ENCODE data around the gene GRIA4.
"Not testable (repeated sequence)": the region's sequence is repeated elsewhere in the genome, so short reads cannot be mapped to it uniquely, and the experiment has no call there.

GRIA4 gene

GRCh38 chr11:105935791-105936190 lies 325.9 kb downstream of the GRIA4 start:
- no peak for DNase-seq

DNA sequence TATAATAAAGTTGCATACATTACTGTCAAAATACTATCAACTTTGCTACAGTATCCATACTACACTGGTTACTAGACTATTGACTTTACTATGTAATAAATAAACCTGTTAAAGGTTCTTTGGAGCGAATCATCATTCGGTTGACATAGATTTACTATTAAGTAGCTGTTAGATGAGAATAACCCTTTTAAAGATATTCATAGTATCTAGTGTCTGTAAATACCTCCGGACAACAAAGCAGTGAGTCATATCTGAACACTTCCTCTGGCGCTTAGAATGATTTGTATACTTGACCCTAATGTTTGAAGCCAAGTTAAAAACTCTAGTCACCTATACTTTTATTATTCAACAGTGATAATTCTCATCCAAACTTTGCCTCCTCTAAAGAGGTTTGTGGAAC lies 327.5 kb downstream of the GRIA4 start:
- no peak for DNase-seq

GRCh38 chr11:105937738-105938137 lies 327.9 kb downstream of the GRIA4 start:
- DNase-seq, result no peak

DNA sequence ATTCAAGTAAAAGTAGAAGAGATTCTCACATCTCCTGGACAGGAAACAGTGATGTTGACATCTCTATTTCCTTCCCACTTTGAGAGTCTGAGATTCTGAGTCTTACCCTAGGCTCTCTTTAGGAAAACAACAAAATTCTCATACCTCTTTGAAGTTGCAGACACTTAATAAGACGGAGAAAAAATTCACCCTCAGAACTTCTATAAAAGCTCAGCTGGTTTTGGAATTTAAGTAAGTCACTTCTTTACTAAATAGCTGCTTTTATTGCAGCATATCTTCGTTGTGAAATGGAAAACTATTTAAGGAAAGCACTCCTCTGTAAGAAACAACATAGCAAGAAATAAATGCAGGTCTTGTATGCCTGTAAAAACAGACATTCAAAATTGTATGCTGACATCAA lies 333.0 kb downstream of the GRIA4 start:
- DNase-seq, result no peak

- no peak for DNase-seq
Observed at GRCh38 chr11:105948918-105949590, 339.2 kb downstream of the GRIA4 start.

DNA sequence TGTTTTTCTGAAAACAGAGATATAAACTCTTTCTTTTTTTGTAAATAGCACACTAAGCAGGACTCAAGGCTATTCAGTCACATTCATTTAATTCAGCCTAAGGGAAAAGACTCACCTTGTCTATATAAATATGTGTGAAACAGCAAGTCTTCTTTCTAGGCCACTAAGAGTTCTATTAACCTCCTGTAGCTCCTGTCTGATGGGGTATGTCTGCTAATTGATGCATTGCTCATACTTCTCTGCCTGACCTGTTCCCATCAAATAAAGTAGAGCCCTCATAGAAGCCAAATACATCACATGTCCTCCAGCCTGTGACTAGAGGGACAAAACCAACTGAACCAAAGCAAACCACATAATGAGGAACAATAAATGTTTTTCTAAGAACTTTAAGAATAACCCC lies 344.0 kb downstream of the GRIA4 start:
- no peak for DNase-seq

DNA sequence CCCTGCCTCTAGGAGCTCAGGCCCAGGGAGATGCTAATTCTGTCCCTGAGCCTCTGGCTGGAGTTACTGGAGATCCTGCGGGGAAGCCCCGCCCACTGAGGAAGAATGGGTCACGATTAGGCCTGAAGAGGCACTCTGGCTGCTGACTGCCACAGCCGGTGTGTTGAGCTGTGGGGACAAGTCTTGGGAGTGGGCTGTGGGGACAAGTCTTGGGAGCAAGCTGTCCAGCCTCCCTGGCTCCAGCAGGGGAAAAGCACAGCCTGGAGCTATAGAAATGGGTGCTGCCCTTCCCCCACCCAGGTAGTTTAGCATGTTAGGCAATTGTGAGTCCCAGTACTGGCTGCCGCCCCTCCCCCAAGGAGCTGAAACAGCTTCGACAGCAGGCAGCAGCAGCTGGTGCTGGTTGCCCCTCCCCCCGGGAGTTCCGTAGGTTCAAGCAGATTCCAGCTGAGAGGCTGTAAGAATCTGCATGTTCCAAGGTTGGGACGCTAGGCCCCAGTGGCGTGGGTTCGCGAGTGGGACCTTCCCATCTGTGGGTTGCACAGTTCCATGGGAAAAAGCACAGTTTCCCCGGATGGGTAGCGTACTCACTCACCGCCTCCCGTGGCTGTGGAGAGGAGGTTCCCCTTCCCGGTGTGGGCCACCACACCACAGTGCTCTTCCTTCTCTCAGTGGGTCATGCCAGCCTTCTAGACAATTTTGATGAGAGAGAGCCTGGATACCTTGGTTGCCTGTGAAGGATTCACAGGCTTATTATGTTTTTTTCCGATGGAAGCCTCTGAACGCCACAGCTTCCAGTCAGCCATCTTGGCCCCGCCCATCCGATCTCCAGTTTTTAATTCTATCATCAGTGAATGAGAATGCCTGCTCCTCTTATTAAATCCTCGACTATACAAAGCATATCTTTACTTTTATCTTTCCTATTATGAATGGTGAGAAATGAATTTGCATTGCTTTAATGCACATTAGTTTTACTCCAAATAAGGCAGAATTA lies 350.7 kb downstream of the GRIA4 start:
- DNase-seq, result no peak

- DNase-seq, result no peak
Observed at GRCh38 chr11:105968021-105968697, 358.3 kb downstream of the GRIA4 start.

DNA sequence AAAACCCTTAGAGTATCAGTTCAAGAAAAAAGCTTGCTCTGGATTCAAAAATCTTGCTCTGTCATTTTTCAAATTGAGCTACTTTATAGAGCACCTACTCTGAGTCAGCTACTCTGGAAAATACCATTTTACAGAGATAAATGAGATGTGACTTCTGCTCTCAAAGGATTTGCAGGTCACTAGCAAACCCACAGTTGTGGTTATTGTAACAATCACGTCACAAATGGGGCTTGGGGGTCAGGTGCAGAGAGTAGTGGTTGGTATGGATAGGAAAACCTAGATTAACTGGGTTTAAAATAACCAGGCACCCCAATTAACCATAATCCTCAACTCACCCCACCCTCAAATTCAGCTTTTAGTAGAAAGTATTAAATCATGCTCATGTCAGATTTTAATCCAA lies 359.9 kb downstream of the GRIA4 start:
- DNase-seq, result no peak

- DNase-seq, result no peak
Observed at GRCh38 chr11:105975128-105975527, 365.3 kb downstream of the GRIA4 start.

- no peak for DNase-seq
Observed at GRCh38 chr11:105979997-105980703, 370.3 kb downstream of the GRIA4 start.

DNA sequence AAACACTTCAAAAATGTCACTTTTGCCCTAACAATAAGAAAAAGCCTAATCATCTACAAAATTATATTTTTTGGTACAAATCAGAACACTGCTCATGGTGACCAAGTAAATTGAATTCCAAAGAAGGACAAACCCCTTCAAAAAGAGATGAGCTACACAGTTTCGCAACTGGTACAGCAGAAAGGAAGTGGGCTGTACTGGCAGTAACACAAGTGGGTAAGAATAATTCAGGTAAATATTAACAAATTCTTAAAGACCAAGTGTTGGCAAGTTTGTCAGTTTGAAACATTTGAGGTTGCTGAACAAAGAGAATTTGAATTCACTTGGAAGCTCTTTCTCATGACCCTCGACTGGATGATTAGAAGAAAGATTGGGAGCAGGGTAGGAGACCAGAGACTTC lies 376.7 kb downstream of the GRIA4 start:
- DNase-seq, result no peak

DNA sequence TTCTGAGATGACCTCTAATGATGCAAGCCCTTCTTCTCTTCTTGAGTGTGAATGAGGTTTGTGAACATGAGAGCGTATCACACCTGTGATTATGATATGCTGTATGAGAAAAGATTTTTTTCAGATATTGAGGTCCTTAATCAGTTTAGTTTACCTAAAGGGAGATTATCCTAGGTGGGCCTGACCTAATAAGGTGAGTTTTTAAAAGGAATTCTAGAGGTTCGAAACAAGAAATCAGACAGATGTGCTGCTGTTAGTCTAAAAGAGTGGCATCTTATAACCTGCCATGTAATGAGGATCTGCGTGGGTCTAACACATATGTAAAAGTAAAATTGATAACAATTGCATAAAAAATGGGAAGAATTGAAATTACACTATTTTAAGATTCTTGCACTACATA lies 378.3 kb downstream of the GRIA4 start:
- no peak for DNase-seq

DNA sequence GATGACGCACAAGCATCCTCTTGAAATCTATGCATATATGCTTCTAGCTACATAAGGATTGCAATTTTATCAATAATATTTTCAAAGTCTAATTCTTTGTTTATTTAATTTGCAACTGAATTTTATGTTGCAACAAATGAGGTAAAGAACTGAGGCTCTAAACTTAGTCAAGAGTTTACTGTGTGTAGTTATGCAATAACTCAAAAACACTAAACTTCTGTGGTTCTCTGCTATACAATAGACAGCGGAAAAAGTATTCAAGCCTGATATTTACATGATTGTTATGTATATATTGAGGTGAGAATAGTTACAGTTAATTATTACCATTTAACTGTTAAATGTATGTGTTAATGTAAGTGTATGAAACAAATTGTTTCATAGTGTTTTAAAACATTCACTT lies 379.3 kb downstream of the GRIA4 start:
- no peak for DNase-seq

DNA sequence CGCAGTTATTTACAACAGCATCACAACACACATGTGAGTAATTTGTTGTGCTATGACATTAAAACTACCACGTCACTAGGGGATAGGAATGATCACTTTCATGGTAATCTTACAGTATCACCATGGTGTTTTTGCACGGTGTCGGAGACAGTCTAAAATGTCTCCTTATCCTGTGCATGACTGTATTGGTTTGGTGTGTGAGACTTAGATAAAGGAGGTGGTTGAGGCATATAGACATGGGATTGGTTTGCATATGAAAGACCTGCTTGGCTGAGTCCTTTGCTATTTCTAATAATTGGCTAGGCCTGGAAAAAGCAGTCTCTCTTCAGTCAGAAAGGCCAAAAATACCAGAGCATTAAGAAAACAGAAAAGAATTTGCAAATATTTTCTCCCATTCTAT lies 382.0 kb downstream of the GRIA4 start:
- DNase-seq, result no peak

GRCh38 chr11:106001304-106002012 lies 391.6 kb downstream of the GRIA4 start:
- DNase-seq, result no peak

DNA sequence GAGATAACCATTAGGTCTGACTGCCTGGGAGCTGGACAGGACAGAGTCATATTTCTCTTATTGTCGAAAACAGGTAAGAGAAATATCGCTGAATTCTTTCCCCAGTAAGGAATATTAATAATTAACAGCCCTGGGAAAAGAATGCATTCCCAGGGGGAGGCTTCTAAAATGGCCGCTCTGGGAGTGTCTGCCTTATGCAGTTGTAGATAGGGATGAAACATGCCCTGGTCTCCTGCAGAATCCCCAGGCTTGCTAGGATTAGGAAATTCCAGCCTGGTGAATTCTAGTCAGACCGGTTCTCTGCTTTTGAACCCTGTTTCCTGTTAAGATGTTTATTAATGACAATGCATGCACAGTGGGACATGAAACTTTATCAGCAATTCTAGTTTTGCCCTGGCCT lies 393.2 kb downstream of the GRIA4 start:
- DNase-seq, result not testable (repeated sequence)

DNA sequence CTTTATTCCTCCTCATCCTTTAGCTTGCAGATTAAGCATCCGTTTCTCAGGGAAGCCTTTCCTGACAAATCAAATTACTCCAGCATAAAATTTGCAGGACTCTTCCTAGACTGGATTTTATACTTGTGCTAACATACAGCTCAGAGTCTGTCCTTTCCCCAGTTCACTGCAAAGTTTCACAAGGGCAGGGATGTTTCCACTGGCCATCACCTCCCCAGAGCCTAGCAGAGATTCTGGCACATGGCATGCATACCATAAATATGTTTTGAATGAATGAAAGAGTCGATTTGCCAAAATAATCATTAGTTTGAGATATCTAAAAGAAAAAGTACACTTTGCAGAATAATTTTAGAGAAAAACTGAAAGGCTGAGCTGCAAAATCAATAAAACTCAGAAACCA lies 401.6 kb downstream of the GRIA4 start:
- no peak for DNase-seq

GRCh38 chr11:106012744-106013143 lies 402.9 kb downstream of the GRIA4 start:
- no peak for DNase-seq

- DNase-seq, result no peak
Observed at GRCh38 chr11:106014035-106014434, 404.2 kb downstream of the GRIA4 start.

GRCh38 chr11:106014620-106015019 lies 404.7 kb downstream of the GRIA4 start:
- no peak for DNase-seq

- DNase-seq, result no peak
Observed at GRCh38 chr11:106015066-106015465, 405.2 kb downstream of the GRIA4 start.
